HCT116 (cell line): Measurements from ENCODE around the gene MEIKIN. TPM values are rescaled to one million over a fixed set of nuclear protein-coding genes. Genes with fewer than 3 reads are reported as not detected.

Experiments
- ATAC-seq: fragments of 200-7000 bp; cut with Tn5 transposase; 2 replicates; pipeline ENCODE4 v1.9.1; 2020; ENCODE audit warnings: mild to moderate bottlenecking, moderate library complexity
- BruUV-seq: library from RNA; stranded (reverse); fragments of 400-500 nt; replicated peaks from 2 replicates; lab custom pipeline; 2021; lab: Mats Ljungman, UMichigan
- CTCF ChIA-PET: fragments of 300-600 bp; sonication (Branson Sonifier 250); formaldehyde crosslinking; loops from one replicate; lab custom pipeline; 2021; ENCODE audit warnings: antibody characterized with exemption; lab: Charles Lee
- POLR2A ChIA-PET: fragments of 300-600, 350-600 bp; sonication (Branson Sonifier 250); formaldehyde crosslinking; loops from one replicate; lab custom pipeline; 2021; ENCODE audit warnings: antibody characterized with exemption; lab: Charles Lee
- RAD21 ChIA-PET, 2 experiments: fragments of 300-600 bp; sonication (Branson Sonifier 250); formaldehyde crosslinking; loops; one replicate each; lab custom pipeline; 2023; ENCODE audit warnings: low total read pairs in 2 of 2; ENCODE audit not compliant: uncharacterized antibody in 2 of 2, unreplicated experiment in 2 of 2, low non-redundant PET in 1 of 2; lab: Charles Lee
- DNase-seq: peaks from one replicate; pipeline ENCODE4 v3.0.0-alpha.2; 2010; ENCODE audit warnings: low read depth, low spot score
- H2AFZ ChIP-seq: fragments of 200-600 bp; shearing (Covaris generic), sonication (generic); 2 replicates; pipeline ENCODE4 v1.6.1; 2017; ENCODE audit warnings: low read depth, mixed run types, mixed read lengths, antibody characterized with exemption, low read length; ENCODE audit not compliant: poor library complexity, severe bottlenecking
- H3K27ac ChIP-seq: 2 replicates; pipeline ENCODE4 v1.5.1; 2012; ENCODE audit warnings: low read depth, low read length
- H3K27me3 ChIP-seq: fragments of 200-600 bp; sonication (generic); 2 replicates; pipeline ENCODE4 v1.6.1; 2016; ENCODE audit warnings: mixed run types, low read length, mixed read lengths; ENCODE audit not compliant: insufficient read depth
- H3K36me3 ChIP-seq, 2 experiments: fragments of 200-500 bp in 1 of 2; fragments of 200-600 bp in 1 of 2; sonication (Bioruptor generic) in 1 of 2; sonication (generic) in 1 of 2; 2 replicates each; pipeline versions ENCODE4 v1.5.1 to v1.6.1; 2014 to 2016; ENCODE audit warnings: low read length in 2 of 2, inconsistent platforms in 1 of 2, mixed read lengths in 1 of 2, mixed run types in 1 of 2; ENCODE audit not compliant: insufficient read depth in 2 of 2, control insufficient read depth in 1 of 2
- H3K4me1 ChIP-seq, 2 experiments: fragments of 200-600 bp in 1 of 2; sonication (generic) in 1 of 2; 2 replicates each; pipeline versions ENCODE4 v1.5.1 to v1.6.1; 2012 to 2017; ENCODE audit warnings: low read length in 2 of 2, inconsistent platforms in 1 of 2, mild to moderate bottlenecking in 1 of 2, mixed read lengths in 1 of 2, mixed run types in 1 of 2, moderate library complexity in 1 of 2; ENCODE audit not compliant: insufficient read depth in 2 of 2, control insufficient read depth in 1 of 2
- H3K4me2 ChIP-seq: fragments of 200-600 bp; sonication (generic); 2 replicates; pipeline ENCODE4 v1.6.1; 2017; ENCODE audit warnings: mixed run types, low read length, mixed read lengths
- H3K4me3 ChIP-seq, 2 experiments: fragments of 200-600 bp in 1 of 2; sonication (generic) in 1 of 2; replicated peaks in 1 of 2; 2 replicates each; pipeline ENCODE4 v1.5.1; 2011 to 2016; ENCODE audit warnings: low read length in 2 of 2, control low read depth in 1 of 2, low read depth in 1 of 2, mild to moderate bottlenecking in 1 of 2, mixed read lengths in 1 of 2, mixed run types in 1 of 2
- H3K79me2 ChIP-seq: fragments of 200-600 bp; sonication (generic); 2 replicates; pipeline ENCODE4 v1.6.1; 2017; ENCODE audit warnings: mild to moderate bottlenecking, mixed run types, low read length, moderate library complexity, mixed read lengths; ENCODE audit not compliant: insufficient read depth
- H3K9ac ChIP-seq: fragments of 200-600 bp; sonication (generic); 2 replicates; pipeline ENCODE4 v1.6.1; 2016; ENCODE audit warnings: low read length, mixed read lengths
- H3K9me2 ChIP-seq: fragments of 200-600 bp; sonication (generic), shearing (Covaris generic); 2 replicates; pipeline ENCODE4 v1.6.1; 2017; ENCODE audit warnings: mixed run types, mild to moderate bottlenecking, moderate library complexity; ENCODE audit not compliant: insufficient read depth
- H3K9me3 ChIP-seq, 2 experiments: fragments of 200-500 bp in 1 of 2; fragments of 200-600 bp in 1 of 2; sonication (Bioruptor generic) in 1 of 2; sonication (generic) in 1 of 2; 2 replicates each; pipeline ENCODE4 v1.6.1; 2014 to 2017; ENCODE audit warnings: low read length in 2 of 2, mixed read lengths in 2 of 2, inconsistent platforms in 1 of 2, low read depth in 1 of 2, mild to moderate bottlenecking in 1 of 2, mixed run types in 1 of 2, moderate library complexity in 1 of 2; ENCODE audit not compliant: control insufficient read depth in 1 of 2, insufficient read depth in 1 of 2
- H4K20me1 ChIP-seq: fragments of 200-600 bp; sonication (generic), shearing (Covaris generic); 2 replicates; pipeline ENCODE4 v1.6.1; 2017; ENCODE audit warnings: mixed run types, mild to moderate bottlenecking, moderate library complexity; ENCODE audit not compliant: insufficient read depth
- CBX3 ChIP-seq: IDR thresholded peaks from 2 replicates; pipeline ENCODE4 v1.6.1; 2012; ENCODE audit warnings: low read depth
- CEBPB ChIP-seq: IDR thresholded peaks from 2 replicates; pipeline ENCODE4 v1.6.1; 2012; ENCODE audit warnings: low read depth
- CTCF ChIP-seq, 3 experiments: fragments of 200-600 bp in 1 of 3; sonication (generic) in 1 of 3; IDR thresholded peaks in 2 of 3; conservative IDR thresholded peaks in 1 of 3; 2 replicates each; pipeline ENCODE4 v1.5.1; 2012 to 2017; ENCODE audit warnings: low read depth in 2 of 3, low read length in 2 of 3, antibody characterized with exemption in 1 of 3, borderline replicate concordance in 1 of 3, control low read depth in 1 of 3, mild to moderate bottlenecking in 1 of 3, mixed read lengths in 1 of 3, mixed run types in 1 of 3, moderate library complexity in 1 of 3; ENCODE audit not compliant: insufficient read depth in 1 of 3
- ELF1 ChIP-seq: IDR thresholded peaks from 2 replicates; pipeline ENCODE4 v1.6.1; 2012; ENCODE audit warnings: low read depth, borderline replicate concordance
- EZH2 ChIP-seq: fragments of 200-600 bp; sonication (generic); IDR thresholded peaks from 2 replicates; pipeline ENCODE4 v1.6.1; 2017; ENCODE audit warnings: antibody characterized with exemption, mixed run types
- FOSL1 ChIP-seq: IDR thresholded peaks from 2 replicates; pipeline ENCODE4 v1.6.1; 2012; ENCODE audit warnings: low read depth
- JUND ChIP-seq: IDR thresholded peaks from 2 replicates; pipeline ENCODE4 v1.6.1; 2012
- MAX ChIP-seq: IDR thresholded peaks from 2 replicates; pipeline ENCODE4 v1.6.1; 2012
- POLR2A ChIP-seq: IDR thresholded peaks from 2 replicates; pipeline ENCODE4 v1.7.0; 2011; ENCODE audit warnings: borderline replicate concordance; ENCODE audit not compliant: insufficient read depth, insufficient read length; ENCODE audit errors: extremely low read depth
- POLR2AphosphoS5 ChIP-seq: IDR thresholded peaks from 2 replicates; pipeline ENCODE4 v1.6.1; 2011; ENCODE audit warnings: mild to moderate bottlenecking, low read depth, low read length, moderate library complexity
- RAD21 ChIP-seq: IDR thresholded peaks from 2 replicates; pipeline ENCODE4 v1.6.1; 2012; ENCODE audit warnings: low read depth, mild to moderate bottlenecking
- REST ChIP-seq: IDR thresholded peaks from 2 replicates; pipeline ENCODE4 v1.6.1; 2012; ENCODE audit warnings: low read depth
- SIN3A ChIP-seq: IDR thresholded peaks from 2 replicates; pipeline ENCODE4 v1.6.1; 2012; ENCODE audit warnings: low read depth
- SRF ChIP-seq: IDR thresholded peaks from 2 replicates; pipeline ENCODE4 v1.6.1; 2012; ENCODE audit warnings: low read depth
- ZBTB33 ChIP-seq: IDR thresholded peaks from 2 replicates; pipeline ENCODE4 v1.6.1; 2011; ENCODE audit warnings: mild to moderate bottlenecking, low read length, moderate library complexity; ENCODE audit not compliant: insufficient replicate concordance; ENCODE audit errors: extremely low read depth
- ZFX ChIP-seq: fragments of 450-650 bp; IDR thresholded peaks from 2 replicates; pipeline ENCODE4 v1.6.1; 2017
- intact Hi-C: fragments of 100-400 bp; cut with micrococcal nuclease; formaldehyde crosslinking; loops from 2 replicates; pipeline ENCODE4 v1.10.0; 2022
- total RNA-seq: library from RNA; stranded (reverse); gene quantifications from one replicate; pipeline ENCODE4 v1.2.1, GENCODE V29; 2021; ENCODE audit not compliant: unreplicated experiment

The MEIKIN gene
- total RNA-seq, 1 experiment from 2014 or later, result not detected

DNA sequence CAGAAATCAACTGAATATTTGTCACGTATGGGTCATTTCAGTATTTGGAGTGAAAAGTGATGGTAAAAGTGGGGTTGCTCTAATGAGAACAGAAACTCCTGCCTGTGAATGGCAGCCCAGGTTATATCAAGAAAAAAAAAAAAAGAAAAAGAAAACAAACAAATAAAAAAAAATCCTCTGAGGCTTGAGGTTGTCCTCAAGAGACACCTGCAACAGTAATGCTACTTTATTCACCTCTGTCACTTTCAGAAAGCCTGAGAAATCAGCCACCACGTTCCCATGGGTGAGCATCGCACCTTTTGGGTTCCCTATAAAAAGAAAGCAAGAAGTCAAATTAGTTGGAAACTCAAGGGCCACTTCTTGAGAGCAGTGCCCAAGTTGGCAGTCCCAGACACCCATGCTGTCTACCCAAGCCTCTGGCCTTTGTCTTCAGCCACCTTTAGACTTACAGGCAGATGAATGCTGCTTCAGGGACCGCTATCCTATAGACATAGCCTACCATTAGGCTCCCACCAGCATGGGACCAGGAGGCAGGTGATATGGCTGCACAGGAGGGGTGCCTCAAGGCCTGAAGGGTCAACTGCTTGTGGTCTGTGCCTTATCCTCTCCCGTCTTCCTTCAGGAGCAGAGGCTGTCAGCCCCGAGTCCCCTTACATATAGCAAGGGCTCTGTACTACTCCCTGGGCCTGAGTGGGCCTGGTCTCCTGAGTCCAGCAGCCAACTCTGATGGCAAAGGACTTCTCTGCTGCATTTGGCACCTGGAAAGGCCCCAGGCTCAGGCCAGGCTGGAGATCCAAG, 31.1 kb upstream of the MEIKIN start:
- intact Hi-C loops, result no loop called here
- DNase-seq (no peak), ATAC-seq (no peak)
- POLR2A ChIA-PET, result no interaction called here
- H2AFZ ChIP-seq, result no peak overlapping the region
- no peaks in the 10 kb centered on the region for H3K27me3 ChIP-seq
- CTCF ChIA-PET, result no interaction called here
- H3K36me3 ChIP-seq, result no peaks in the 10 kb centered on the region
- H3K27ac ChIP-seq, result no peak overlapping the region
- no peak for TF ChIP-seq ELF1
- TF ChIP-seq EZH2, result no peak
- no peak for TF ChIP-seq MAX
- TF ChIP-seq POLR2AphosphoS5, result no peak
- no peak for TF ChIP-seq ZBTB33
- no peak for TF ChIP-seq ZFX
- no peak for TF ChIP-seq REST
- TF ChIP-seq SIN3A, result no peak
- TF ChIP-seq CBX3, result no peak
- TF ChIP-seq CTCF (IDR thresholded peaks at IDR 0.05 in 2 of 3, conservative IDR thresholded peaks at IDR 0.05 in 1 of 3; ENCODE audit: borderline replicate concordance in 1 of 3, insufficient read depth in 1 of 3, low read depth in 2 of 3, low read length in 2 of 3), result no peak
- no peak for TF ChIP-seq FOSL1
- no peak for TF ChIP-seq RAD21
- TF ChIP-seq POLR2A, result no peak
- no peak for TF ChIP-seq SRF
- no peak for TF ChIP-seq JUND
- TF ChIP-seq CEBPB, result no peak
- no peaks in the 10 kb centered on the region for H4K20me1 ChIP-seq
- H3K4me3 ChIP-seq, result no peak overlapping the region
- RAD21 ChIA-PET, result no interaction called here
- H3K9me2 ChIP-seq, result no peaks in the 10 kb centered on the region
- H3K79me2 ChIP-seq, result no peaks in the 10 kb centered on the region
- no TSS peak for BruUV-seq
- no peak overlapping the region for H3K4me2 ChIP-seq
- no peaks in the 10 kb centered on the region for H3K4me1 ChIP-seq
- no peak overlapping the region for H3K9ac ChIP-seq
- no peaks in the 10 kb centered on the region for H3K9me3 ChIP-seq
